ENCODE results near the gene GP2. TPM values are rescaled to one million over a fixed set of nuclear protein-coding genes. Genes with fewer than 3 reads are reported as not detected.

Gene GP2
- total and polyA plus RNA-seq, 2 experiments from 2014 or later, result 17.2 to 24.8 TPM

DNA sequence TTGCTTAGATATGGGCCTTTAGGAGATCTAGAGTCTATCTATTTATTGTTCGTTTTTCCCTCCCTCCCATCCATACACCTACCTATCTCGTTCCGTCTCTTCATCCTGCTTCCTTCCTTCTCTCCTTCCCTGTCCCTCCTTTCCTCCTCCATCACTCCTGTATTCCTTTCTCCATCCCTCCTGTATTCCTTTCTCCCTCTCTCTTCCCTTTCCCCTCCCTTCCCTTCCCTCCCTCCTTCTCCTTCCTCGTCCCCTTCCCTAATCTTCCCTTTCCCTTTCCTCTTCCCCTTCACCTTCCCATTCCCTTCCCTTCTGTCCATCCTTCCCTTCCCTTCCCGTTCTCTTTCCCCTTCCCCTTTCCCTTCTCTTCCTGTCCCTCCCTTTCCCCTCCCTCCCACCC is 10.6 kb downstream of the GP2 start:
- WGBS (ENCODE audit: low lambda C conversion rate, missing lambda C conversion rate), result 84% methylated on average over 2 of the region's 5 CpGs
- H3K4me2 ChIP-seq, result no peak overlapping the region
- no peak overlapping the region for H2AFZ ChIP-seq
- no peaks in the 10 kb centered on the region for H3K36me3 ChIP-seq (replicated peaks; ENCODE audit: insufficient read depth, low read depth)
- H3K27ac ChIP-seq, result no peak overlapping the region
- H3K9me3 ChIP-seq (ENCODE audit: low read depth), result no peaks in the 10 kb centered on the region
- H3K4me1 ChIP-seq (ENCODE audit: insufficient read depth), result no peaks in the 10 kb centered on the region
- no peaks in the 10 kb centered on the region for H3K9me2 ChIP-seq (replicated peaks; ENCODE audit: insufficient read depth)
- H3K79me2 ChIP-seq, result no peaks in the 10 kb centered on the region
- H3K4me3 ChIP-seq, result no peak overlapping the region
- DNase-seq (ENCODE audit: low spot score), result no peak
- no peaks in the 10 kb centered on the region for H4K20me1 ChIP-seq (ENCODE audit: insufficient read depth, poor library complexity, severe bottlenecking)
- no peak for TF ChIP-seq EZH2phosphoT487 (IDR thresholded peaks at IDR 0.05; ENCODE audit: low read depth, severe bottlenecking, unreplicated experiment)
- TF ChIP-seq, protein P1, sequence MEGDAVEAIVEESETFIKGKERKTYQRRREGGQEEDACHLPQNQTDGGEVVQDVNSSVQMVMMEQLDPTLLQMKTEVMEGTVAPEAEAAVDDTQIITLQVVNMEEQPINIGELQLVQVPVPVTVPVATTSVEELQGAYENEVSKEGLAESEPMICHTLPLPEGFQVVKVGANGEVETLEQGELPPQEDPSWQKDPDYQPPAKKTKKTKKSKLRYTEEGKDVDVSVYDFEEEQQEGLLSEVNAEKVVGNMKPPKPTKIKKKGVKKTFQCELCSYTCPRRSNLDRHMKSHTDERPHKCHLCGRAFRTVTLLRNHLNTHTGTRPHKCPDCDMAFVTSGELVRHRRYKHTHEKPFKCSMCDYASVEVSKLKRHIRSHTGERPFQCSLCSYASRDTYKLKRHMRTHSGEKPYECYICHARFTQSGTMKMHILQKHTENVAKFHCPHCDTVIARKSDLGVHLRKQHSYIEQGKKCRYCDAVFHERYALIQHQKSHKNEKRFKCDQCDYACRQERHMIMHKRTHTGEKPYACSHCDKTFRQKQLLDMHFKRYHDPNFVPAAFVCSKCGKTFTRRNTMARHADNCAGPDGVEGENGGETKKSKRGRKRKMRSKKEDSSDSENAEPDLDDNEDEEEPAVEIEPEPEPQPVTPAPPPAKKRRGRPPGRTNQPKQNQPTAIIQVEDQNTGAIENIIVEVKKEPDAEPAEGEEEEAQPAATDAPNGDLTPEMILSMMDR (IDR thresholded peaks at IDR 0.05; ENCODE audit: poor library complexity), result no peak
- TF ChIP-seq EZH2 (IDR thresholded peaks at IDR 0.05; ENCODE audit: borderline replicate concordance), result no peak
- H3K27me3 ChIP-seq, result no peaks in the 10 kb centered on the region

DNA sequence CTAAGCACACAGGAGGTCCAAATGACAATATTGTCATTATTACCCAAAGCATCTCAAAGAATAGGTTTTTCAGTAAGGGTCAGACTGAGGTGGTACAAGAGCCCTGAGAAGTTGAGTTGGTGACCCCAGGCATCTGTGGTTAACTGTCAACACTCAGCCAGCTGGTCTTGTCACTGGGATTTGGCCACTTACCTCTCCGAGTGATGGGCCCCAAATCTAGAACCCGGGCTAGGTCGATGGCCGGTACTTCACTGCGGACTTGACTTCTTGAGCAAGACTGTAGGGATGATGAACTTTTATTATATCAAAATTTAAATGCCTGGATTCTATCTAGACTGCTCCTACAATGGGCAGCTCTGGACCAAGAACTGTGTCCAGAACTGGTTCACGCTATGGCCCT is 11.5 kb downstream of the GP2 start:
- H3K27ac ChIP-seq, result no peak overlapping the region
- H3K9me2 ChIP-seq (replicated peaks; ENCODE audit: insufficient read depth), result no peaks in the 10 kb centered on the region
- H3K9me3 ChIP-seq (ENCODE audit: low read depth), result no peaks in the 10 kb centered on the region
- no peaks in the 10 kb centered on the region for H4K20me1 ChIP-seq (ENCODE audit: insufficient read depth, poor library complexity, severe bottlenecking)
- TF ChIP-seq EZH2 (IDR thresholded peaks at IDR 0.05; ENCODE audit: borderline replicate concordance) (no peak), EZH2phosphoT487 (IDR thresholded peaks at IDR 0.05; ENCODE audit: low read depth, severe bottlenecking, unreplicated experiment) (no peak)
- TF ChIP-seq, protein P1 (IDR thresholded peaks at IDR 0.05; ENCODE audit: poor library complexity), result no peak
- H3K4me1 ChIP-seq (ENCODE audit: insufficient read depth), result no peaks in the 10 kb centered on the region
- H3K36me3 ChIP-seq (replicated peaks; ENCODE audit: insufficient read depth, low read depth), result no peaks in the 10 kb centered on the region
- H3K4me2 ChIP-seq, result no peak overlapping the region
- 94% methylated on average over 6 of the region's 6 CpGs for WGBS (ENCODE audit: low lambda C conversion rate, missing lambda C conversion rate)
- no peak overlapping the region for H3K4me3 ChIP-seq
- H3K79me2 ChIP-seq, result no peaks in the 10 kb centered on the region
- DNase-seq (ENCODE audit: low spot score), result no peak
- no peaks in the 10 kb centered on the region for H3K27me3 ChIP-seq
- no peak overlapping the region for H2AFZ ChIP-seq

DNA sequence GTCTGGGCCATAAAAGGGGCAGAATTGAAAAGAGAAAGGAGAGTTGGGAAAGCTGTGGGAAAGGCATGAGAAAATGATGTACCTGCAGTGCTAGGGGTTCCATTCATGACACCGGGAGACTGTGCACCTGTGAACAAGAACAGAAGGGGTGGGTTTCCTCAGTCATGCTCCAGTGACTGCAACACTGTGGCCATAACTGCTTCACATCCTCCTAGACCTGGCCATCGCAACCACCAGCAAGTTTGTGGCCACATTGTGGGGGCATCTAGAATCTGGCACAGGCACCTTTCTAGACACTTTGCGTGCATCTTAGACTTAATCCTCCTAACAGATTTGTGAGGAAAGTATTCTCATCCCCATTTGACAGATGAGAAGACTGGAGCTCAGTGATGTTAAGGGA is 12.7 kb downstream of the GP2 start:
- no peaks in the 10 kb centered on the region for H3K79me2 ChIP-seq
- 94% methylated on average over 3 of the region's 3 CpGs for WGBS (ENCODE audit: low lambda C conversion rate, missing lambda C conversion rate)

More for the DNA sequence above, 12.7 kb downstream of the GP2 start:
- DNase-seq (ENCODE audit: low spot score), result no peak
- Histone ChIP-seq H3K4me2 (no peak overlapping the region), H3K4me1 (ENCODE audit: insufficient read depth) (no peaks in the 10 kb centered on the region), H3K27ac (no peak overlapping the region), H4K20me1 (ENCODE audit: insufficient read depth, poor library complexity, severe bottlenecking) (no peaks in the 10 kb centered on the region), H2AFZ (no peak overlapping the region), H3K9me2 (replicated peaks; ENCODE audit: insufficient read depth) (no peaks in the 10 kb centered on the region), H3K4me3 (no peak overlapping the region), H3K9me3 (ENCODE audit: low read depth) (no peaks in the 10 kb centered on the region), H3K27me3 (no peaks in the 10 kb centered on the region), H3K36me3 (replicated peaks; ENCODE audit: insufficient read depth, low read depth) (no peaks in the 10 kb centered on the region)
- TF ChIP-seq EZH2phosphoT487 (IDR thresholded peaks at IDR 0.05; ENCODE audit: low read depth, severe bottlenecking, unreplicated experiment) (no peak), EZH2 (IDR thresholded peaks at IDR 0.05; ENCODE audit: borderline replicate concordance) (no peak)
- TF ChIP-seq, protein P1 (IDR thresholded peaks at IDR 0.05; ENCODE audit: poor library complexity), result no peak

All from hepatocyte (in vitro differentiated cells).